Central memory CD4-positive, alpha-beta T cell (primary cell): ENCODE measurements around the gene MED22.

Experiments used
- DNase-seq: peaks from one replicate; pipeline ENCODE4 v3.0.0; 2022

MED22 gene

GRCh38 chr9:133375724-133376654 lies 28.1 kb upstream of the MED22 start, which contains the start of the genes STKLD1 and SURF4:
Gene STKLD1 (plus strand): TSS chr9:133376366. CDS start chr9:133376474, 108 bp downstream.
Gene SURF4 (minus strand): TSS chr9:133376060. CDS start chr9:133375969, 91 bp downstream.
- DNase-seq, result peak; percentile 91

- DNase-seq, result no peak
These were observed 27.3 kb upstream of the MED22 start for GRCh38 chr9:133375116-133375723.

GRCh38 chr9:133374612-133375115 lies 26.7 kb upstream of the MED22 start:
- peak; percentile 51 for DNase-seq

- no peak for DNase-seq
These were observed 24.2 kb upstream of the MED22 start for GRCh38 chr9:133372144-133372543.

GRCh38 chr9:133371261-133371711 lies 23.4 kb upstream of the MED22 start:
- peak; percentile 73 for DNase-seq

GRCh38 chr9:133370685-133371084 lies 22.8 kb upstream of the MED22 start:
- peak; percentile 64 for DNase-seq

GRCh38 chr9:133369933-133370332 lies 22.0 kb upstream of the MED22 start:
- DNase-seq, result no peak

GRCh38 chr9:133369422-133369821 lies 21.5 kb upstream of the MED22 start:
- no peak for DNase-seq

GRCh38 chr9:133368249-133368881 lies 20.4 kb upstream of the MED22 start:
- no peak for DNase-seq

- no peak for DNase-seq
These were observed 19.8 kb upstream of the MED22 start for GRCh38 chr9:133367778-133368177.

GRCh38 chr9:133367221-133367620 lies 19.3 kb upstream of the MED22 start:
- no peak for DNase-seq

GRCh38 chr9:133366435-133366834 lies 18.5 kb upstream of the MED22 start:
- DNase-seq, result no peak

GRCh38 chr9:133362359-133363044 lies 14.6 kb upstream of the MED22 start:
- no peak for DNase-seq

GRCh38 chr9:133361507-133362092 lies 13.7 kb upstream of the MED22 start:
- no peak for DNase-seq

- no peak for DNase-seq
These were observed 12.8 kb upstream of the MED22 start for GRCh38 chr9:133360400-133361393.

- DNase-seq, result no peak
These were observed 11.7 kb upstream of the MED22 start for GRCh38 chr9:133359399-133360175.

GRCh38 chr9:133357656-133358055 lies 9.7 kb upstream of the MED22 start:
- DNase-seq, result no peak

- peak; percentile 84 for DNase-seq
These were observed 8.6 kb upstream of the MED22 start, which contains the start of the genes SURF1 and SURF2 for GRCh38 chr9:133356391-133357091. Gene SURF1 (minus strand): TSS chr9:133356487. CDS start chr9:133356453, 34 bp downstream. Gene SURF2 (plus strand): TSS chr9:133356550. CDS start chr9:133356593, 43 bp downstream.

GRCh38 chr9:133355881-133356357 lies 8.0 kb upstream of the MED22 start:
- no peak for DNase-seq
